ENCODE results near the gene KMT2D. TPM values are rescaled to one million over a fixed set of nuclear protein-coding genes. Genes with fewer than 3 reads are reported as not detected.

KMT2D gene
- total RNA-seq, 1 donor from 2014 or later = 86.9 TPM

- H3K9ac ChIP-seq (ENCODE audit: low read length) = no peak overlapping the region
- peaks cover 28% of the 10 kb centered on the region for H3K79me2 ChIP-seq (ENCODE audit: insufficient read depth, low read length)
- H3K4me1 Mint-ChIP-seq (ENCODE audit: low read depth, unreplicated experiment) = no peaks in the 10 kb centered on the region
- peaks cover 85% of the 10 kb centered on the region for H4K20me1 ChIP-seq (ENCODE audit: insufficient read depth, low read length)
- H3K4me2 ChIP-seq (ENCODE audit: low read length) = no peak overlapping the region
- H2AFZ ChIP-seq (ENCODE audit: low read depth, low read length) = no peak overlapping the region
- H3K9me3 ChIP-seq (ENCODE audit: insufficient read depth, low read depth, low read length) = no peaks in the 10 kb centered on the region
- H3K4me1 ChIP-seq (ENCODE audit: insufficient read depth, low read length) = no peaks in the 10 kb centered on the region
- H3K27ac Mint-ChIP-seq (ENCODE audit: unreplicated experiment) = no peak overlapping the region
- no peak for TF ChIP-seq EZH2 (IDR thresholded peaks at IDR 0.05; ENCODE audit: insufficient read depth, low read length)
- no peak for TF ChIP-seq CTCF (IDR thresholded peaks at IDR 0.05; ENCODE audit: insufficient read depth, low read depth, low read length)
- no peaks in the 10 kb centered on the region for H3K9me3 Mint-ChIP-seq (ENCODE audit: unreplicated experiment)
- H3K27me3 ChIP-seq (ENCODE audit: insufficient read depth, low read length) = no peaks in the 10 kb centered on the region
- DNase-seq (ENCODE audit: low read depth) (no peak), FAIRE-seq (no peak)
- H3K36me3 Mint-ChIP-seq (ENCODE audit: low read depth, unreplicated experiment) = peaks cover 31% of the 10 kb centered on the region
- H3K27me3 Mint-ChIP-seq (ENCODE audit: low read depth, unreplicated experiment) = no peaks in the 10 kb centered on the region
- peaks cover 54% of the 10 kb centered on the region for H3K36me3 ChIP-seq (ENCODE audit: insufficient read depth, low read length)
- H3K4me3 Mint-ChIP-seq (ENCODE audit: unreplicated experiment) = no peak overlapping the region
- no peak overlapping the region for H3K4me3 ChIP-seq (ENCODE audit: insufficient read depth, low read depth, low read length)
- no peak overlapping the region for H3K27ac ChIP-seq (ENCODE audit: low read depth, low read length)
Measured at GRCh38 chr12:49041036-49041880, 19.3 kb downstream of the KMT2D start.

- H3K4me1 Mint-ChIP-seq (ENCODE audit: low read depth, unreplicated experiment) = no peaks in the 10 kb centered on the region
- DNase-seq (ENCODE audit: low read depth) (no peak), FAIRE-seq (no peak)
- no peak overlapping the region for H3K4me2 ChIP-seq (ENCODE audit: low read length)
- H3K27ac Mint-ChIP-seq (ENCODE audit: unreplicated experiment) = no peak overlapping the region
- no peak overlapping the region for H3K4me3 ChIP-seq (ENCODE audit: insufficient read depth, low read depth, low read length)
- no peak overlapping the region for H3K4me3 Mint-ChIP-seq (ENCODE audit: unreplicated experiment)
- no peaks in the 10 kb centered on the region for H3K9me3 Mint-ChIP-seq (ENCODE audit: unreplicated experiment)
- no peak for TF ChIP-seq EZH2 (IDR thresholded peaks at IDR 0.05; ENCODE audit: insufficient read depth, low read length)
- TF ChIP-seq CTCF (IDR thresholded peaks at IDR 0.05; ENCODE audit: insufficient read depth, low read depth, low read length) = no peak
- H4K20me1 ChIP-seq (ENCODE audit: insufficient read depth, low read length) = peaks cover 77% of the 10 kb centered on the region
- no peaks in the 10 kb centered on the region for H3K27me3 ChIP-seq (ENCODE audit: insufficient read depth, low read length)
- peaks cover 51% of the 10 kb centered on the region for H3K36me3 ChIP-seq (ENCODE audit: insufficient read depth, low read length)
- peaks cover 24% of the 10 kb centered on the region for H3K79me2 ChIP-seq (ENCODE audit: insufficient read depth, low read length)
- no peaks in the 10 kb centered on the region for H3K4me1 ChIP-seq (ENCODE audit: insufficient read depth, low read length)
- peaks cover 32% of the 10 kb centered on the region for H3K36me3 Mint-ChIP-seq (ENCODE audit: low read depth, unreplicated experiment)
- H3K9ac ChIP-seq (ENCODE audit: low read length) = no peak overlapping the region
- no peak overlapping the region for H2AFZ ChIP-seq (ENCODE audit: low read depth, low read length)
- no peak overlapping the region for H3K27ac ChIP-seq (ENCODE audit: low read depth, low read length)
- no peaks in the 10 kb centered on the region for H3K9me3 ChIP-seq (ENCODE audit: insufficient read depth, low read depth, low read length)
- no peaks in the 10 kb centered on the region for H3K27me3 Mint-ChIP-seq (ENCODE audit: low read depth, unreplicated experiment)
Measured at GRCh38 chr12:49040364-49040855, 20.2 kb downstream of the KMT2D start.

All from astrocyte (in vitro differentiated cells and primary cell).